Measurements from ENCODE around the gene GZMM. TPM values are rescaled to one million over a fixed set of nuclear protein-coding genes. Genes with fewer than 3 reads are reported as not detected.

The GZMM gene
- polyA plus RNA-seq, 3 donors: 0.32 to 1.4 (median 0.48) TPM

DNA sequence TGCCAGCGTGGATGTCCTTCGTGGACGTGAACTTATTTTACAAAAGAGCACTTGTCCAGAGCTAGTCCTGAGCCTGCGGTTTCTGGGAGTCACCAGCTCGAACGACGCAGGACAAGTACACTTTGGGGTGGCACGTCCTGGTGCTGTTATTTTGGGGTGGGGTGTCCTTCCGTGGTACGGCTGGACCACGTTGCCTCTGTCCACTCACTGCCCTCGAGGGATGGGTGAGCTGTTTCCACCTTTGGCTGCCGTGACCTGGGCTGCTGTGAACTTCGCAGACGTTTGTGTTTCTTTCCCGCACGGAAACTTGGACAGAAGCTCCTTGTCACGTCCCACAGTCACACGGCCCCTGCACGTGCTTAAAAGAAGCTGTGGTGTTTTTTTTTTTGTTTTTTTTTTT, 11.0 kb downstream of the GZMM start:
- Histone ChIP-seq H3K36me3 (replicated peaks in 1 of 2; ENCODE audit: control insufficient read depth in 1 of 2, insufficient read depth in 2 of 2, low read length in 2 of 2) (no peaks in the 10 kb centered on the region), H3K4me1 (ENCODE audit: control insufficient read depth in 1 of 2, insufficient read depth in 2 of 2, low read length in 2 of 2) (peaks cover 21 to 33% of the 10 kb centered on the region in 2 donors), H3K4me3 (replicated peaks in 1 of 3; ENCODE audit: low read depth in 2 of 3, low read length in 3 of 3) (no peak overlapping the region), H3K27ac (ENCODE audit: low read depth in 1 of 2, low read length in 2 of 2) (no peak overlapping the region), H2AFZ (ENCODE audit: insufficient read depth, low read depth, low read length, poor library complexity, severe bottlenecking) (no peak overlapping the region), H3K9me3 (replicated peaks in 1 of 2; ENCODE audit: control insufficient read depth in 1 of 2, insufficient read depth in 1 of 2, low read length in 2 of 2) (no peaks in the 10 kb centered on the region), H3K27me3 (ENCODE audit: control insufficient read depth in 2 of 2, insufficient read depth in 2 of 2, low read length in 2 of 2) (no peaks in the 10 kb centered on the region), H3K79me2 (ENCODE audit: insufficient read depth, low read length) (no peaks in the 10 kb centered on the region), H4K20me1 (ENCODE audit: insufficient read depth, low read length) (no peaks in the 10 kb centered on the region), H3K4me2 (replicated peaks; ENCODE audit: extremely low read depth, low read length, poor library complexity, severe bottlenecking) (no peak overlapping the region), H3K9ac (ENCODE audit: insufficient read depth, low read length, poor library complexity, severe bottlenecking) (no peak overlapping the region)
- Mint-ChIP-seq H3K27me3 (ENCODE audit: low read depth in 3 of 3) (peaks cover 0 to 3% (median 2%) of the 10 kb centered on the region in 3 donors), H3K4me1 (peaks cover 33% of the 10 kb centered on the region), H3K4me3 (no peak overlapping the region), H3K36me3 (peaks cover 0 to 3% of the 10 kb centered on the region in 2 donors), H3K9me3 (peaks cover 0 to 2% (median 0%) of the 10 kb centered on the region in 7 donors), H3K27ac (peak overlapping the region in 2 of 7 donors; percentile 57 to 86)
- TF ChIP-seq, protein P1, sequence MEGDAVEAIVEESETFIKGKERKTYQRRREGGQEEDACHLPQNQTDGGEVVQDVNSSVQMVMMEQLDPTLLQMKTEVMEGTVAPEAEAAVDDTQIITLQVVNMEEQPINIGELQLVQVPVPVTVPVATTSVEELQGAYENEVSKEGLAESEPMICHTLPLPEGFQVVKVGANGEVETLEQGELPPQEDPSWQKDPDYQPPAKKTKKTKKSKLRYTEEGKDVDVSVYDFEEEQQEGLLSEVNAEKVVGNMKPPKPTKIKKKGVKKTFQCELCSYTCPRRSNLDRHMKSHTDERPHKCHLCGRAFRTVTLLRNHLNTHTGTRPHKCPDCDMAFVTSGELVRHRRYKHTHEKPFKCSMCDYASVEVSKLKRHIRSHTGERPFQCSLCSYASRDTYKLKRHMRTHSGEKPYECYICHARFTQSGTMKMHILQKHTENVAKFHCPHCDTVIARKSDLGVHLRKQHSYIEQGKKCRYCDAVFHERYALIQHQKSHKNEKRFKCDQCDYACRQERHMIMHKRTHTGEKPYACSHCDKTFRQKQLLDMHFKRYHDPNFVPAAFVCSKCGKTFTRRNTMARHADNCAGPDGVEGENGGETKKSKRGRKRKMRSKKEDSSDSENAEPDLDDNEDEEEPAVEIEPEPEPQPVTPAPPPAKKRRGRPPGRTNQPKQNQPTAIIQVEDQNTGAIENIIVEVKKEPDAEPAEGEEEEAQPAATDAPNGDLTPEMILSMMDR (IDR thresholded peaks at IDR 0.05): no peak
- intact Hi-C loops (cut with micrococcal nuclease): no loop called here
- 89% methylated on average over 13 of the region's 20 CpGs for WGBS (ENCODE audit: insufficient coverage)
- DNase-seq: no peak

DNA sequence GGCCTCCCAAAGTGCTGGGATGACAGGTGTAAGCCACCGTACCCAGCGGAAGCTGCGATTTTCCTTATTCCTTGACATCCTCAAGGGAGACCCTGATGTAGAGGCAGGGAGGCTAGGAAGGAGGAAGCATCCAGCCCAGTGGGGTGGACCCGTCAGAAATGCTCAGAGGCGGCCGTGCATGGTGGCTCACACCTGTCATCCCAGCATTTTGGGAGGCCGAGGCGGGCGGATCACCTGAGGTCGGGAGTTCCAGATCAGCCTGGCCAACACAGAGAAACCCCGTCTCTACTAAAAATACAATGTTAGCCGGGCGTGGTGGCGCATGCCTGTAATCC, 11.6 kb downstream of the GZMM start:
- Histone ChIP-seq H4K20me1 (ENCODE audit: insufficient read depth, low read length) (no peaks in the 10 kb centered on the region), H3K27me3 (ENCODE audit: control insufficient read depth in 2 of 2, insufficient read depth in 2 of 2, low read length in 2 of 2) (no peaks in the 10 kb centered on the region), H3K4me2 (replicated peaks; ENCODE audit: extremely low read depth, low read length, poor library complexity, severe bottlenecking) (no peak overlapping the region), H3K9ac (ENCODE audit: insufficient read depth, low read length, poor library complexity, severe bottlenecking) (no peak overlapping the region), H3K9me3 (replicated peaks in 1 of 2; ENCODE audit: control insufficient read depth in 1 of 2, insufficient read depth in 1 of 2, low read length in 2 of 2) (no peaks in the 10 kb centered on the region), H3K27ac (ENCODE audit: low read depth in 1 of 2, low read length in 2 of 2) (peak overlapping the region; percentile 59 to 65), H3K4me3 (replicated peaks in 1 of 3; ENCODE audit: low read depth in 2 of 3, low read length in 3 of 3) (no peak overlapping the region), H3K79me2 (ENCODE audit: insufficient read depth, low read length) (no peaks in the 10 kb centered on the region), H3K4me1 (ENCODE audit: control insufficient read depth in 1 of 2, insufficient read depth in 2 of 2, low read length in 2 of 2) (peaks cover 23 to 39% of the 10 kb centered on the region in 2 donors), H2AFZ (ENCODE audit: insufficient read depth, low read depth, low read length, poor library complexity, severe bottlenecking) (no peak overlapping the region), H3K36me3 (replicated peaks in 1 of 2; ENCODE audit: control insufficient read depth in 1 of 2, insufficient read depth in 2 of 2, low read length in 2 of 2) (no peaks in the 10 kb centered on the region)
- Mint-ChIP-seq H3K27ac (peak overlapping the region; percentile 72 to 90 (median 86)), H3K27me3 (ENCODE audit: low read depth in 3 of 3) (peaks cover 0 to 3% (median 2%) of the 10 kb centered on the region in 3 donors), H3K4me3 (no peak overlapping the region), H3K4me1 (peaks cover 39% of the 10 kb centered on the region), H3K9me3 (peaks cover 0 to 2% (median 0%) of the 10 kb centered on the region in 7 donors), H3K36me3 (peaks cover 0 to 3% of the 10 kb centered on the region in 2 donors)
- DNase-seq: no peak
- TF ChIP-seq, protein P1 (IDR thresholded peaks at IDR 0.05): no peak
- no CpG with 5 or more reads among the region's 14 CpGs for WGBS (ENCODE audit: insufficient coverage)
- intact Hi-C loops (cut with micrococcal nuclease): no loop called here
